Psoas muscle (tissue), 8 donors: Measurements from ENCODE around the gene ANO6. TPM values are rescaled to one million over a fixed set of nuclear protein-coding genes. Genes with fewer than 3 reads are reported as not detected.
A peak's percentile ranks its signal among the peaks of the same experiment; 100 is the strongest.

Experiments
- ATAC-seq, 4 donors: fragments of 200-7000 bp; cut with Tn5 transposase; one replicate each; pipeline ENCODE4 v1.9.1; 2020; ENCODE audit warnings: moderate library complexity in 3 of 4, mild to moderate bottlenecking in 2 of 4
- DNase-seq, 2 donors: peaks; one replicate each; pipeline ENCODE4 v3.0.0-alpha.2; 2020
- H3K27ac ChIP-seq: fragments of 200-600 bp; one replicate; pipeline ENCODE4 v1.8.0; 2022
- H3K27me3 ChIP-seq, 3 donors: fragments of 200-600 bp in 1 of 3; one replicate each; pipeline versions ENCODE4 v1.6.1 to v1.8.0; 2013 to 2022; ENCODE audit warnings: low read length in 2 of 3, mild to moderate bottlenecking in 2 of 3, moderate library complexity in 1 of 3; ENCODE audit not compliant: insufficient read depth in 3 of 3
- H3K36me3 ChIP-seq, 2 donors: fragments of 200-600 bp in 1 of 2; one replicate each; pipeline versions ENCODE4 v1.6.1 to v1.8.0; 2013 to 2022; ENCODE audit warnings: low read depth in 1 of 2, mild to moderate bottlenecking in 1 of 2, moderate library complexity in 1 of 2; ENCODE audit not compliant: insufficient read depth in 1 of 2
- H3K4me1 ChIP-seq: fragments of 200-600 bp; one replicate; pipeline ENCODE4 v1.8.0; 2022
- H3K4me3 ChIP-seq: fragments of 200-600 bp; one replicate; pipeline ENCODE4 v1.8.0; 2022; ENCODE audit warnings: mild to moderate bottlenecking
- H3K9me3 ChIP-seq: fragments of 200-600 bp; one replicate; pipeline ENCODE4 v1.8.0; 2022
- WGBS, 3 donors: extraction: QIAGEN DNeasy Blood & Tissue Kit; methylation state at CpG; one replicate each; pipeline versions ENCODE4 v1.1.6 to v1.1.7; 2013; 5-methylcytosine and 5-hydroxymethylcytosine counted together
- intact Hi-C, 2 donors: fragments of 100-400 bp; cut with DNase I; formaldehyde crosslinking; loops; one replicate each; pipeline versions ENCODE4 v1.11.0 to v1.14.2; 2022
- polyA plus RNA-seq, 3 donors: library from polyadenylated mRNA; stranded (reverse); fragments of 200-250 nt; gene quantifications; one replicate each; pipeline ENCODE4 v1.2.3, GENCODE V29; 2013
- total RNA-seq, 4 donors: library from RNA; stranded (reverse); fragmentation: NEBNext Ultra II Directional in 2 of 4; extraction: Animal tissue kit (Norgen Biotek cat#: 25700) in 2 of 4; gene quantifications; one replicate each; pipeline versions ENCODE4 v1.2.1 to v1.2.4, GENCODE V29; 2021 to 2023
- TF ChIP-seq, protein P1 (sequence below): fragments of 200-600 bp; IDR thresholded peaks from one replicate; pipeline ENCODE4 v1.8.0; 2022; ENCODE audit warnings: antibody characterized with exemption
- donor health status: healthy with polysubstance abuse.
- donor health status: DM: no; HTN: no; CAD: no; lungs with moderate emphysema.
- donor health status: Bipolar disorder and iron deficiency.
- donor health status: healthy.
- donor health status: DM: yes; HTN: yes; CAD: no.
- donor health status: DM: no; HTN: no; CAD: no.
- donor health status: DM: no; HTN: no; CAD: no.
- donor health status: DM: yes; HTN: yes; CAD: no.

The ANO6 gene
- total and polyA plus RNA-seq, 7 donors: 25.6 to 121 (median 51.5) TPM

GRCh38 chr12:45294906-45295305 is 79.0 kb downstream of the ANO6 start:
- ATAC-seq (no peak), DNase-seq (no peak)
- H3K27me3 ChIP-seq: no peaks in the 10 kb centered on the region
- peak overlapping the region; percentile 60 for H3K4me3 ChIP-seq
- H3K36me3 ChIP-seq: no peaks in the 10 kb centered on the region
- intact Hi-C loops: loop anchor here (5.0 kb wide), 3 partner anchors 37 to 78 kb away; partner anchors contain the start of gene ANO6 (in 1 of the 2)
- peak overlapping the region; percentile 89 for H3K27ac ChIP-seq
- peaks cover 62% of the 10 kb centered on the region for H3K4me1 ChIP-seq
- no peaks in the 10 kb centered on the region for H3K9me3 ChIP-seq
- TF ChIP-seq, protein P1, sequence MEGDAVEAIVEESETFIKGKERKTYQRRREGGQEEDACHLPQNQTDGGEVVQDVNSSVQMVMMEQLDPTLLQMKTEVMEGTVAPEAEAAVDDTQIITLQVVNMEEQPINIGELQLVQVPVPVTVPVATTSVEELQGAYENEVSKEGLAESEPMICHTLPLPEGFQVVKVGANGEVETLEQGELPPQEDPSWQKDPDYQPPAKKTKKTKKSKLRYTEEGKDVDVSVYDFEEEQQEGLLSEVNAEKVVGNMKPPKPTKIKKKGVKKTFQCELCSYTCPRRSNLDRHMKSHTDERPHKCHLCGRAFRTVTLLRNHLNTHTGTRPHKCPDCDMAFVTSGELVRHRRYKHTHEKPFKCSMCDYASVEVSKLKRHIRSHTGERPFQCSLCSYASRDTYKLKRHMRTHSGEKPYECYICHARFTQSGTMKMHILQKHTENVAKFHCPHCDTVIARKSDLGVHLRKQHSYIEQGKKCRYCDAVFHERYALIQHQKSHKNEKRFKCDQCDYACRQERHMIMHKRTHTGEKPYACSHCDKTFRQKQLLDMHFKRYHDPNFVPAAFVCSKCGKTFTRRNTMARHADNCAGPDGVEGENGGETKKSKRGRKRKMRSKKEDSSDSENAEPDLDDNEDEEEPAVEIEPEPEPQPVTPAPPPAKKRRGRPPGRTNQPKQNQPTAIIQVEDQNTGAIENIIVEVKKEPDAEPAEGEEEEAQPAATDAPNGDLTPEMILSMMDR: no peak
- 90 to 96% (median 91%) methylated on average over 5 of the region's 5 CpGs for WGBS, 3 donors

DNA sequence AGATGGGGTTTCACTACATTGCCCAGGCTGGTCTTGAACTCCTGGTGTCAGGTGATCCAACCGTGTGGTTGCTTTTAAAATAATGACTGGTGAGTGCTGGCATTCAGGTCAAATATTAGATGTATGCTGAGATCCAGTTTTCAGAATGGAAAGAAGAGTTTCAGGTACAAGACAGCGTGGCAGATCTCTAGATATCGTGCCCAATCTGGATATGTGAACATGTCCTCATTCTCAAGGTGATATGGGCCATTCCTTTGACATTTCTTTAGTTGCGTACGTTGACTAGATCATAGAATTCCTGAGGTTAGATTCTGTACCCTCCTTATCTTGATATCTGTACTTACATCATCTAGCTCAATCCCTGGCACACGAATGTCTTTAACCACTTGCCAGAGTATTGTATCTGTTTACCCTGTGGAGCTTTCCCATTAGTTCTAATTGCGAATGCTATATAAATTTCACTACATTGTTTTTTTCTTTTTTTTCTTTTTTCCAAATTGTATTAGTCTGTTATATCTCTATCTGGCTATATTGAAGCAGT is 80.2 kb downstream of the ANO6 start:
- H3K4me1 ChIP-seq: peaks cover 70% of the 10 kb centered on the region
- H3K9me3 ChIP-seq: no peaks in the 10 kb centered on the region
- peak overlapping the region; percentile 60 for H3K4me3 ChIP-seq
- H3K27me3 ChIP-seq: no peaks in the 10 kb centered on the region
- intact Hi-C loops: loop anchor here (5.0 kb wide), 1 partner anchor 36 kb away; no protein-coding TSS in a partner anchor
- ATAC-seq: no peak
- peak overlapping the region; percentile 89 for H3K27ac ChIP-seq
- no peaks in the 10 kb centered on the region for H3K36me3 ChIP-seq
- DNase-seq: no peak
- TF ChIP-seq, protein P1: no peak
- WGBS, 3 donors: 45 to 60% (median 48%) methylated on average over 7 of the region's 7 CpGs

DNA sequence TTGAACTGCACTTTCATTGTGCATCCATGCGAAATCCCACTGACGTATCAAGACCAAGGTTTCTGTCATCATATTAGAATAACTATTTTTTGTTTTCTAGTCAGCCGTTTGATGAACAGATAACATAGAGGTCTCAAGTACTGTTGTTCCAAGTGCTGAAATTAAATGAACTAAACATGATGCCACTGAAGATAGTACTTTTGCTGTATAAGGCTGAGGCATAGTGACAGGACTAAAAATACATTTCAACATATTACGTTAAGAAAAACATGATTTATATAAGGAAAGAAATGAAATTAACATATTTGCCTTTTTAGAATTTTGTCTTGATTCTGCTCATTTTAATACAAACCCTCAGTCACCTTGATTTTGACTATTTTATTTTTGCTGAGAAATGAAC is 82.2 kb downstream of the ANO6 start:
- 44 to 55% (median 46%) methylated on average over 4 of the region's 4 CpGs for WGBS, 3 donors
- H3K36me3 ChIP-seq: peaks cover 0 to 8% of the 10 kb centered on the region in 2 donors
- DNase-seq: no peak
- H3K27ac ChIP-seq: peak overlapping the region; percentile 89
- no peaks in the 10 kb centered on the region for H3K9me3 ChIP-seq
- peak in 1 of 4 donors; percentile 25 for ATAC-seq
- peak overlapping the region; percentile 1 for H3K4me3 ChIP-seq
- intact Hi-C loops: loop anchor here (5.0 kb wide), 1 partner anchor 34 kb away; no protein-coding TSS in a partner anchor
- no peaks in the 10 kb centered on the region for H3K27me3 ChIP-seq
- peaks cover 82% of the 10 kb centered on the region for H3K4me1 ChIP-seq
- TF ChIP-seq, protein P1: no peak

GRCh38 chr12:45298721-45299692 is 83.1 kb downstream of the ANO6 start:
- WGBS, 3 donors: 23 to 30% (median 26%) methylated on average over 8 of the region's 8 CpGs
- Histone ChIP-seq H3K4me1 (peaks cover 91% of the 10 kb centered on the region), H3K36me3 (peaks cover 0 to 11% of the 10 kb centered on the region in 2 donors), H3K27me3 (no peaks in the 10 kb centered on the region), H3K9me3 (no peaks in the 10 kb centered on the region), H3K4me3 (no peak overlapping the region), H3K27ac (peak overlapping the region; percentile 89)
- TF ChIP-seq, protein P1: no peak
- ATAC-seq (peak; percentile 37 to 67 (median 52)), DNase-seq (no peak)
- intact Hi-C loops: loop anchor here (5.0 kb wide), 1 partner anchor 33 kb away; no protein-coding TSS in a partner anchor
